ENCODE results near the gene ELMO1. TPM values are rescaled to one million over a fixed set of nuclear protein-coding genes. Genes with fewer than 3 reads are reported as not detected.
"Not testable (repeated sequence)": the region's sequence is repeated elsewhere in the genome, so short reads cannot be mapped to it uniquely, and the experiment has no call there.

ELMO1 gene
- total and polyA plus RNA-seq, 4 donors: 10.1 to 183 (median 34.4) TPM

DNA sequence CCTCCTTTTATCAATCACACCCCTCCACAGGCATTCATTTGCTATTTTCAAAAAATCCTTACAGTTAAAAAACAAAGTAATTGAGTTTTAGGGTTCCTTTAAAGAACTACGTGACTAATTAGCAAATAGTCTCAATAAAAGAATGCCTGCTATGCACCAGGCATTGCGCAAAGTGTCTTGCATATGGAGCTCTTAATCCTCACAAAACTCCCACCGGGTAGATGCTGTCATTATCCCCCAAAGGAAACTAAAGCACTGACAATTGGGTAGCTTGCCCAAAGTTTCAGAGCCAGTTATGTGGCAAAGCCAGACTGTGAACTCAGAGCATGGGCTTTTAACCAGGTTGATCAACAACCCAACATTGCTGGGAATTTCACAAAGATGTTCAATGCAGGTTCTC is 305.7 kb downstream of the ELMO1 start:
- ATAC-seq (ENCODE audit: insufficient read depth, low FRiP score): no peak
- no peak overlapping the region for H3K9ac ChIP-seq (ENCODE audit: insufficient read depth in 1 of 2, low read length in 2 of 2)
- H3K4me3 ChIP-seq: no peak overlapping the region
- peaks cover 0 to 2% (median 1%) of the 10 kb centered on the region in 4 donors for H3K36me3 ChIP-seq (ENCODE audit: control insufficient read depth in 4 of 4, insufficient read depth in 4 of 4, low read length in 4 of 4)
- WGBS, 2 donors: 78 to 88% methylated on average over 3 of the region's 3 CpGs
- TF ChIP-seq, protein P1, sequence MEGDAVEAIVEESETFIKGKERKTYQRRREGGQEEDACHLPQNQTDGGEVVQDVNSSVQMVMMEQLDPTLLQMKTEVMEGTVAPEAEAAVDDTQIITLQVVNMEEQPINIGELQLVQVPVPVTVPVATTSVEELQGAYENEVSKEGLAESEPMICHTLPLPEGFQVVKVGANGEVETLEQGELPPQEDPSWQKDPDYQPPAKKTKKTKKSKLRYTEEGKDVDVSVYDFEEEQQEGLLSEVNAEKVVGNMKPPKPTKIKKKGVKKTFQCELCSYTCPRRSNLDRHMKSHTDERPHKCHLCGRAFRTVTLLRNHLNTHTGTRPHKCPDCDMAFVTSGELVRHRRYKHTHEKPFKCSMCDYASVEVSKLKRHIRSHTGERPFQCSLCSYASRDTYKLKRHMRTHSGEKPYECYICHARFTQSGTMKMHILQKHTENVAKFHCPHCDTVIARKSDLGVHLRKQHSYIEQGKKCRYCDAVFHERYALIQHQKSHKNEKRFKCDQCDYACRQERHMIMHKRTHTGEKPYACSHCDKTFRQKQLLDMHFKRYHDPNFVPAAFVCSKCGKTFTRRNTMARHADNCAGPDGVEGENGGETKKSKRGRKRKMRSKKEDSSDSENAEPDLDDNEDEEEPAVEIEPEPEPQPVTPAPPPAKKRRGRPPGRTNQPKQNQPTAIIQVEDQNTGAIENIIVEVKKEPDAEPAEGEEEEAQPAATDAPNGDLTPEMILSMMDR (IDR thresholded peaks at IDR 0.05; ENCODE audit: control extremely low read depth, extremely low read depth): no peak
- no peak for DNase-seq
- H3K27me3 ChIP-seq (ENCODE audit: control insufficient read depth in 3 of 3, insufficient read depth in 3 of 3, low read length in 2 of 3): no peaks in the 10 kb centered on the region
- no peaks in the 10 kb centered on the region for H3K4me1 ChIP-seq (ENCODE audit: control insufficient read depth in 5 of 5, insufficient read depth in 5 of 5, low read length in 5 of 5)
- H3K9me3 ChIP-seq (ENCODE audit: control insufficient read depth in 4 of 4, insufficient read depth in 3 of 4, low read length in 3 of 4): peaks cover 0 to 4% (median 1%) of the 10 kb centered on the region in 4 donors
- H3K27ac ChIP-seq (ENCODE audit: low read depth in 1 of 2, low read length in 1 of 2): no peak overlapping the region

DNA sequence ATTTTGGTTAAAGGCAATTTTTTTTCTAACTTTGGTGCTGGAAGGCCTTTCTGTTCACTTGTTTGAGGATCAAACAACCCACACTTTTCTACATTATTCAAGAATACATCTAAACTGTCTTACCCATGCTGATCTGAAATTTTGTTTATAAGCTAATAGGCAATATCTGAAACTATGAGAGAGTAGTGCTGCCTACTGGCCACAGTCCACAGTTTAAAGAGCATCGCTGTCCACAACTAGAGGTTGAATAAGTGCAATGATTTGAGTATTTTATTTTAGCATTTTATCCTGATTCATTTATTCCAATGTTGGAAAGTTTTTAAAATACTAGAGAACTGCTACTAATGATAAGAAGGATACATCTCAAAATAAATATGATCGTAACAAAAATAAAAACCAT is 306.9 kb downstream of the ELMO1 start:
- no peak overlapping the region for H3K9ac ChIP-seq (ENCODE audit: insufficient read depth in 1 of 2, low read length in 2 of 2)
- no peak overlapping the region for H3K27ac ChIP-seq (ENCODE audit: low read depth in 1 of 2, low read length in 1 of 2)
- no peaks in the 10 kb centered on the region for H3K4me1 ChIP-seq (ENCODE audit: control insufficient read depth in 5 of 5, insufficient read depth in 5 of 5, low read length in 5 of 5)
- ATAC-seq (ENCODE audit: insufficient read depth, low FRiP score) (no peak), DNase-seq (no peak)
- 96 to 98% methylated on average over 2 of the region's 2 CpGs for WGBS, 2 donors
- no peaks in the 10 kb centered on the region for H3K27me3 ChIP-seq (ENCODE audit: control insufficient read depth in 3 of 3, insufficient read depth in 3 of 3, low read length in 2 of 3)
- peaks cover 0 to 2% (median 0%) of the 10 kb centered on the region in 4 donors for H3K36me3 ChIP-seq (ENCODE audit: control insufficient read depth in 4 of 4, insufficient read depth in 4 of 4, low read length in 4 of 4)
- TF ChIP-seq, protein P1 (IDR thresholded peaks at IDR 0.05; ENCODE audit: control extremely low read depth, extremely low read depth): no peak
- H3K4me3 ChIP-seq: no peak overlapping the region
- H3K9me3 ChIP-seq (ENCODE audit: control insufficient read depth in 4 of 4, insufficient read depth in 3 of 4, low read length in 3 of 4): peaks cover 0 to 4% (median 1%) of the 10 kb centered on the region in 4 donors

DNA sequence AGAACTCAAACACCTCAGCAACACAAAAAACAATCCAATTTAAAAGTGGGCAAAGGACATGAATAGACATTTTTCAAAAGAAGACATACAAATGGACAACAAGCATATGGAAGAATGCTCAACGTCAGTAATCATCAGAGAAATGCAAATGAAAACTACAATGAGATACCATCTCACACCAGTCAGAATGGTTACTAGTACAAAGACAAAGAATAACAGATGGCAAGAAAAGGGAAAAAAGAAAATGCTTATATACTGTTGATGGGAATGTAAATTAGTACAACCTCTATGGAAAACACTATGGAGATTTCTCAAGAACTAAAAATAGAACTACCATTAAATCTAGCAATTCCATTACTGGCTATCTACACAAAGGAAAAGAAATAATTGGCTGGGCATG is 314.8 kb downstream of the ELMO1 start:
- not testable (repeated sequence) for H3K27ac ChIP-seq (ENCODE audit: low read depth in 1 of 2, low read length in 1 of 2)

DNA sequence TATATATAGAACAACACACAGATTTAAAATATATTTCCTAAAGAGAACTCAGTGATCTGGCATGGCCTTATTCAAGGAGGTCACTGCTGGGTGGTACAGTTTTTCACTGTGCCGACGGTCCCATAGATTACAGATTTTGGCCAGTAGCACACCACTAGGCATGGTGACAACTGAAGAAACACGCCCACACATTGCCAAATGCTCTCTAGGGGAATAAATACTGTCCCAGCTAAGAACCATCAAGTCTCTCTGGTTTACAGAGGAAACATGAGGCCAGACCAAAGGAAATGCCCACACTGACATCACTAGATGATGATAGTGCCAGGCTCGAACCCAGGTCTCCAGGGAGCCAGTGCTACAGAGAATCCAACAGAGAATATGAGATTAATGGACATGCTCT is 316.8 kb downstream of the ELMO1 start:
- no peaks in the 10 kb centered on the region for H3K27me3 ChIP-seq (ENCODE audit: control insufficient read depth in 3 of 3, insufficient read depth in 3 of 3, low read length in 2 of 3)
- H3K9ac ChIP-seq (ENCODE audit: insufficient read depth in 1 of 2, low read length in 2 of 2): no peak overlapping the region
- DNase-seq: no peak
- no peak for ATAC-seq (ENCODE audit: insufficient read depth, low FRiP score)
- H3K27ac ChIP-seq (ENCODE audit: low read depth in 1 of 2, low read length in 1 of 2): no peak overlapping the region
- 86 to 90% methylated on average over 4 of the region's 4 CpGs for WGBS, 2 donors
- H3K9me3 ChIP-seq (ENCODE audit: control insufficient read depth in 4 of 4, insufficient read depth in 3 of 4, low read length in 3 of 4): no peaks in the 10 kb centered on the region
- H3K4me1 ChIP-seq (ENCODE audit: control insufficient read depth in 5 of 5, insufficient read depth in 5 of 5, low read length in 5 of 5): no peaks in the 10 kb centered on the region
- TF ChIP-seq, protein P1 (IDR thresholded peaks at IDR 0.05; ENCODE audit: control extremely low read depth, extremely low read depth): no peak
- H3K4me3 ChIP-seq: no peak overlapping the region
- H3K36me3 ChIP-seq (ENCODE audit: control insufficient read depth in 4 of 4, insufficient read depth in 4 of 4, low read length in 4 of 4): peaks cover 0 to 14% (median 3%) of the 10 kb centered on the region in 4 donors

More for the DNA sequence above, 314.8 kb downstream of the ELMO1 start:
- H3K36me3 ChIP-seq (ENCODE audit: control insufficient read depth in 4 of 4, insufficient read depth in 4 of 4, low read length in 4 of 4): peaks cover 0 to 12% (median 3%) of the 10 kb centered on the region in 4 donors
- not testable (repeated sequence) for H3K27me3 ChIP-seq (ENCODE audit: control insufficient read depth in 3 of 3, insufficient read depth in 3 of 3, low read length in 2 of 3); ATAC-seq (ENCODE audit: insufficient read depth, low FRiP score); DNase-seq; H3K9me3 ChIP-seq (ENCODE audit: control insufficient read depth in 4 of 4, insufficient read depth in 3 of 4, low read length in 3 of 4); H3K9ac ChIP-seq (ENCODE audit: insufficient read depth in 1 of 2, low read length in 2 of 2); H3K4me3 ChIP-seq; H3K4me1 ChIP-seq (ENCODE audit: control insufficient read depth in 5 of 5, insufficient read depth in 5 of 5, low read length in 5 of 5)
- WGBS, 2 donors: 89 to 94% methylated on average over 1 of the region's 1 CpG

All from lung (tissue), 12 donors.